Esophagus muscularis mucosa (tissue), 4 donors: Measurements from ENCODE around the gene HSPB8. TPM values are rescaled to one million over a fixed set of nuclear protein-coding genes. Genes with fewer than 3 reads are reported as not detected.

Source experiments
- DNase-seq: peaks from one replicate; pipeline ENCODE4 v3.0.0-alpha.2; 2017; ENCODE audit errors: extremely low spot score
- H3K27ac ChIP-seq, 4 donors: fragments of 200-600 bp; sonication (generic); replicated peaks in 1 of 4; 1 replicate in 3 of 4; 2 replicates in 1 of 4; pipeline ENCODE4 v1.5.1; 2016 to 2019; ENCODE audit warnings: mild to moderate bottlenecking in 1 of 4
- H3K27me3 ChIP-seq, 4 donors: fragments of 200-600 bp; sonication (generic); one replicate each; pipeline versions ENCODE4 v1.5.1 to v1.6.0; 2016 to 2019
- H3K36me3 ChIP-seq, 4 donors: fragments of 200-600 bp; sonication (generic); one replicate each; pipeline ENCODE4 v1.5.1; 2016 to 2019
- H3K4me1 ChIP-seq, 4 donors: fragments of 200-600 bp; sonication (generic); one replicate each; pipeline ENCODE4 v1.5.1; 2016 to 2019
- H3K4me3 ChIP-seq, 4 donors: fragments of 200-600 bp; sonication (generic); 1 replicate in 2 of 4; 2 replicates in 2 of 4; pipeline ENCODE4 v1.5.1; 2016 to 2019; ENCODE audit warnings: mild to moderate bottlenecking in 4 of 4, moderate library complexity in 1 of 4
- H3K9me3 ChIP-seq, 4 donors: fragments of 200-600 bp; sonication (generic); 1 replicate in 3 of 4; 2 replicates in 1 of 4; pipeline ENCODE4 v1.5.1; 2016 to 2019
- EP300 ChIP-seq: sonication (generic); formaldehyde crosslinking; IDR thresholded peaks from one replicate; pipeline ENCODE4 v1.6.1; 2017; ENCODE audit warnings: antibody characterized with exemption
- POLR2A ChIP-seq: fragments of 450-650 bp; IDR thresholded peaks from one replicate; pipeline ENCODE4 v1.6.1; 2017; ENCODE audit warnings: antibody characterized with exemption, moderate library complexity, mild to moderate bottlenecking, low read depth
- POLR2AphosphoS5 ChIP-seq, 2 donors: sonication (generic); formaldehyde crosslinking; IDR thresholded peaks; one replicate each; pipeline ENCODE4 v1.6.1; 2017; ENCODE audit warnings: antibody characterized with exemption in 2 of 2
- WGBS: methylation state at CpG from one replicate; pipeline ENCODE4 v1.1.5; 2018; 5-methylcytosine and 5-hydroxymethylcytosine counted together
- intact Hi-C: fragments of 100-400 bp; cut with DNase I; formaldehyde crosslinking; loops from one replicate; pipeline ENCODE4 v1.15.1; 2023
- total RNA-seq, 4 donors: library from RNA; depleted of rRNA; stranded (reverse); fragments of >200 nt; gene quantifications; one replicate each; pipeline versions ENCODE4 v1.1.0 to v1.2.1, GENCODE V29; 2016
- TF ChIP-seq, protein P1 (sequence below), 3 experiments: fragments of 200-600 bp in 2 of 3; fragments of 450-650 bp in 1 of 3; sonication (generic) in 2 of 3; IDR thresholded peaks; one replicate each; pipeline ENCODE4 v1.5.1; 2017 to 2019; ENCODE audit warnings: antibody characterized with exemption in 3 of 3, mild to moderate bottlenecking in 2 of 3, moderate library complexity in 1 of 3

Gene HSPB8
- total RNA-seq, 4 donors from 2014 or later: 416 to 573 (median 443) TPM

DNA sequence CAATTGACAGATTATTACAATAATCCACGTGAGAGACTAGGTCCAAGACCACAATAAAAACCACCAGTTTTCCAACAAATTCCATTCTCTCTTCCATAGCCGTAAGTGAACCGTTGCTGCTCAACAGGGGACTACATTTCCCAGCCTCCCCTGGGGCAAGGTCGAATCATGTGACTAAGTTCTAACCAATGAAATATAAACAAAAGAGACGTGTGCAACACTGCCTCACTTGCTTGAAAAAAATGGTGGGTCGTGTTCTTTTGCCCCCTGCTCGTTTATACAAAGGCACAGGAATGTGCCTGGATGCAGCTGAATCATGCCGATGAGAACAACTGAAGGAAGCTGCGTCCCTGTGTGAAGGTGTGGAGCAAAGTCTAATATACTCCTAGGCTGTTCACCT, 51.1 kb downstream of the HSPB8 start:
- H3K9me3 ChIP-seq: no peaks in the 10 kb centered on the region
- WGBS: 32% methylated on average over 9 of the region's 9 CpGs
- peak in 1 of 2 donors; percentile 8 for TF ChIP-seq POLR2AphosphoS5 (IDR thresholded peaks at IDR 0.05)
- no peak for TF ChIP-seq POLR2A
- H3K27ac ChIP-seq: no peak overlapping the region
- intact Hi-C loops: loop anchor here (10.0 kb wide), 2 partner anchors 105 to 185 kb away; no protein-coding TSS in a partner anchor
- peak overlapping the region in 3 of 4 donors; percentile 19 to 39 (median 24) for H3K4me3 ChIP-seq
- H3K27me3 ChIP-seq: no peaks in the 10 kb centered on the region
- DNase-seq: no peak
- peaks cover 0 to 7% (median 0%) of the 10 kb centered on the region in 4 donors for H3K4me1 ChIP-seq
- no peaks in the 10 kb centered on the region for H3K36me3 ChIP-seq

DNA sequence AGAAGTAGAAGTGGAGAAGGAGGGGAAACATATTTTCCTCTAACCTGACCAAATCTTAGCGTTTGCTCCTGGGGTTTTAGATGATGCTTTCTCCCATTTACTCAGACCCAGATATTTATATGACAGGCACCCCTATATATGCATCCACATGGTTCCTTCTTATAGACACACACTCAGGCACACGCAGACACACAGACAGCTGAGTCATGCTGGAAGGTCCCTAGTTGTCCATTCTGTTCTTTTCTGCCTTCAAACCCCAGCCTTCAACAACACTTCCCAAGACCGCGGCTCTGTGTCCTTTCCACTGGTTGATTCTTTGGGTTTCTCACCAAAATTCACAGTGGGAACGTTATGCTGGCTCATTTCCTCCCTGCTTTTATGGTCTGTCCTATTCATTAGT, 52.1 kb downstream of the HSPB8 start:
- TF ChIP-seq POLR2A (no peak), POLR2AphosphoS5 (IDR thresholded peaks at IDR 0.05) (no peak), EP300 (no peak)
- TF ChIP-seq, protein P1, sequence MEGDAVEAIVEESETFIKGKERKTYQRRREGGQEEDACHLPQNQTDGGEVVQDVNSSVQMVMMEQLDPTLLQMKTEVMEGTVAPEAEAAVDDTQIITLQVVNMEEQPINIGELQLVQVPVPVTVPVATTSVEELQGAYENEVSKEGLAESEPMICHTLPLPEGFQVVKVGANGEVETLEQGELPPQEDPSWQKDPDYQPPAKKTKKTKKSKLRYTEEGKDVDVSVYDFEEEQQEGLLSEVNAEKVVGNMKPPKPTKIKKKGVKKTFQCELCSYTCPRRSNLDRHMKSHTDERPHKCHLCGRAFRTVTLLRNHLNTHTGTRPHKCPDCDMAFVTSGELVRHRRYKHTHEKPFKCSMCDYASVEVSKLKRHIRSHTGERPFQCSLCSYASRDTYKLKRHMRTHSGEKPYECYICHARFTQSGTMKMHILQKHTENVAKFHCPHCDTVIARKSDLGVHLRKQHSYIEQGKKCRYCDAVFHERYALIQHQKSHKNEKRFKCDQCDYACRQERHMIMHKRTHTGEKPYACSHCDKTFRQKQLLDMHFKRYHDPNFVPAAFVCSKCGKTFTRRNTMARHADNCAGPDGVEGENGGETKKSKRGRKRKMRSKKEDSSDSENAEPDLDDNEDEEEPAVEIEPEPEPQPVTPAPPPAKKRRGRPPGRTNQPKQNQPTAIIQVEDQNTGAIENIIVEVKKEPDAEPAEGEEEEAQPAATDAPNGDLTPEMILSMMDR (IDR thresholded peaks at IDR 0.05): no peak
- no peak overlapping the region for H3K4me3 ChIP-seq
- peaks cover 0 to 7% (median 0%) of the 10 kb centered on the region in 4 donors for H3K4me1 ChIP-seq
- WGBS: 70% methylated on average over 5 of the region's 5 CpGs
- H3K27me3 ChIP-seq: no peaks in the 10 kb centered on the region
- no peak overlapping the region for H3K27ac ChIP-seq
- no peaks in the 10 kb centered on the region for H3K36me3 ChIP-seq
- no peak for DNase-seq
- intact Hi-C loops: loop anchor here (10.0 kb wide), 2 partner anchors 106 to 184 kb away; no protein-coding TSS in a partner anchor
- H3K9me3 ChIP-seq: no peaks in the 10 kb centered on the region

DNA sequence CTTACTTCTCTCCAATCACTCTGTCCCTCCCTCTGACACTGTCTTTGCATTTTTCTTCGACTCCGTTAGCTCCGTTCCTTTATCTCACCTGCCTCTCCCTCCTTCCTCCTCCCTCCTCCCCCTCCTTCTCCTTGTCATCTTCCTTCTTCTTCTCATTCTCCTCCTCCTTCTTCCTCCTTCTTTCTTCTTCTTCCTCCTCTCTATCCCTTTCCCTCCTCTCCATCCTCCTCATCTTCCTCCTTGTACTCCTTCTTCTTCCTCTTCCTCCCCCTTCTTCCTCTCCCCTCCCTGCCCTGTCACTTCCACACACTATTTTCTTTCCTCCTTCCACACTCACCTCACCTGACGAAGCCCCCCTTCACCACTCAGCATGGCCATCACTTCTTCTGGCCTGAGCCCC, 53.0 kb downstream of the HSPB8 start:
- no peaks in the 10 kb centered on the region for H3K27me3 ChIP-seq
- WGBS: 87% methylated on average over 4 of the region's 4 CpGs
- H3K9me3 ChIP-seq: no peaks in the 10 kb centered on the region
- intact Hi-C loops: loop anchor here (10.0 kb wide), 2 partner anchors 107 to 183 kb away; no protein-coding TSS in a partner anchor
- H3K4me3 ChIP-seq: no peak overlapping the region
- H3K36me3 ChIP-seq: no peaks in the 10 kb centered on the region
- peaks cover 0 to 7% (median 3%) of the 10 kb centered on the region in 4 donors for H3K4me1 ChIP-seq
- no peak for DNase-seq
- no peak overlapping the region for H3K27ac ChIP-seq
- no peak for TF ChIP-seq POLR2A
- TF ChIP-seq EP300: no peak
- no peak for TF ChIP-seq POLR2AphosphoS5 (IDR thresholded peaks at IDR 0.05)
- TF ChIP-seq, protein P1 (IDR thresholded peaks at IDR 0.05): no peak

DNA sequence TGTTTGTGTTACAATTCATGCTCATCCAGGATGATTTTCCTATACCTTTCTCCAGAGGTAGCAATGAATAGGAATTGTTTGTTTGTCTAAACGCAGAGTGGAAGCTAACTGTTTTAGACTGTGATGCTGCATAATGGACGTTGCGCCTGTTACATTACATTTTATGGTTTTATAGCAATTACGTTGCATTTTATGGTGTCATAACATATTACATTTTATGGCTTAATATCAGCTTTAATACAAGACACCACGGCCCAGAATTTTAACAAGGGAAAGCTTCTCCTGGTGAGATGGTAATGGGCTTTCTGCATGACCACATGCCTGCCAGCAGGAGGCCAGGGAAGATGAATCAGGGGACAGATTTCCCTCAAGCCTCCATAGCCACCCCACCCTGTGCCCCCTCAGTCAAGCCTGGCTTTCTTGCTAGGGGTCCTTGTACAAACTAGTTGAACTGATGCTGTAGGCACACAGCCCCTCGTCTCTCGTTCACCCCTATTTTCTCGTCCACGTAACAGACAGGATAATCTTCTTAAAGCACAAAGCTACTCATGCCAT, 56.5 kb downstream of the HSPB8 start:
- Histone ChIP-seq H3K27me3 (no peaks in the 10 kb centered on the region), H3K27ac (no peak overlapping the region), H3K36me3 (no peaks in the 10 kb centered on the region), H3K9me3 (no peaks in the 10 kb centered on the region), H3K4me3 (no peak overlapping the region), H3K4me1 (peaks cover 0 to 9% (median under 1%) of the 10 kb centered on the region in 4 donors)
- intact Hi-C loops: loop anchor here (10.0 kb wide), 2 partner anchors 110 to 180 kb away; no protein-coding TSS in a partner anchor
- TF ChIP-seq, protein P1 (IDR thresholded peaks at IDR 0.05): peak; percentile 20 to 46 (median 25)
- no peak for TF ChIP-seq EP300
- WGBS: 70% methylated on average over 9 of the region's 9 CpGs
- DNase-seq: no peak

DNA sequence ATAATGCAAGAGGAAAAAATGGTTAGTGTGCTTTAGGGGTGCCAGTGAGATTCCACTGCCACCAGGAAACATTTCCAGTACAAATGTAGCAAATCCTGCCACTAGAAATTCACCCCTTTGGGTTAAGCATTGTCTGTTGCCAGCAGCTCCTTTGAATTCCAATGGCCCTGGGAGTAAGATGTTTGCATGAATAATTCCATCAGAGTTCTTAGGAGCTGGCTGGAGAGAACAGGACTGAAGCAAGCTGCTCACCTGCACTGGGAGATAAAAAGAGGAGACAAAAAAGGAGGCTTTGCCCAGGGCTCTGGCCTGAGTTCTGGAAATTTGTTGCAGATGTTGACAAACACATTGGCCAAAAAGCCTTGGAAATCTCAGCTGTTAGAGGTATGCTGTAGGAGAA, 57.6 kb downstream of the HSPB8 start:
- Histone ChIP-seq H3K27me3 (no peaks in the 10 kb centered on the region), H3K4me3 (no peak overlapping the region), H3K27ac (no peak overlapping the region), H3K36me3 (no peaks in the 10 kb centered on the region), H3K4me1 (peaks cover 0 to 9% (median 0%) of the 10 kb centered on the region in 4 donors), H3K9me3 (no peaks in the 10 kb centered on the region)
- TF ChIP-seq EP300: no peak
- no peak for DNase-seq
- intact Hi-C loops: loop anchor here (10.0 kb wide), 2 partner anchors 112 to 178 kb away; no protein-coding TSS in a partner anchor
